Esophagus muscularis mucosa (tissue), 4 donors: Measurements from ENCODE around the gene NUP43.

Experiments
- CTCF ChIP-seq, 3 experiments: fragments of 200-600 bp in 2 of 3; fragments of 450-650 bp in 1 of 3; sonication (generic) in 2 of 3; IDR thresholded peaks; one replicate each; pipeline ENCODE4 v1.5.1; 2017 to 2019; ENCODE audit warnings: antibody characterized with exemption in 3 of 3, mild to moderate bottlenecking in 2 of 3, moderate library complexity in 1 of 3
- EP300 ChIP-seq: sonication (generic); formaldehyde crosslinking; IDR thresholded peaks from one replicate; pipeline ENCODE4 v1.6.1; 2017; ENCODE audit warnings: antibody characterized with exemption
- POLR2A ChIP-seq: fragments of 450-650 bp; IDR thresholded peaks from one replicate; pipeline ENCODE4 v1.6.1; 2017; ENCODE audit warnings: antibody characterized with exemption, moderate library complexity, mild to moderate bottlenecking, low read depth
- POLR2AphosphoS5 ChIP-seq, 2 donors: sonication (generic); formaldehyde crosslinking; IDR thresholded peaks; one replicate each; pipeline ENCODE4 v1.6.1; 2017; ENCODE audit warnings: antibody characterized with exemption in 2 of 2

- TF ChIP-seq POLR2AphosphoS5 (IDR thresholded peaks at IDR 0.05), result no peak
- no peak for TF ChIP-seq EP300
- no peak for TF ChIP-seq CTCF (IDR thresholded peaks at IDR 0.05)
- TF ChIP-seq POLR2A, result no peak
Observed at GRCh38 chr6:149782337-149782736, 36.0 kb upstream of the NUP43 start.
